Calu3 (cell line): ENCODE measurements around the gene CD3G. TPM values are rescaled to one million over a fixed set of nuclear protein-coding genes. Genes with fewer than 3 reads are reported as not detected.

Source experiments
- Bru-seq: library from RNA; stranded (reverse); fragments of 400-500 nt; gene quantifications from one replicate; lab custom pipeline; 2021; lab: Mats Ljungman, UMichigan
- BruChase-seq, 2 experiments: library from RNA; stranded (reverse); fragments of 400-500 nt; gene quantifications; one replicate each; lab custom pipeline; 2021; lab: Mats Ljungman, UMichigan
- BruUV-seq: library from RNA; stranded (reverse); fragments of 400-500 nt; replicated peaks from 2 replicates; lab custom pipeline; 2021; lab: Mats Ljungman, UMichigan
- CTCF ChIA-PET: fragments of 300-600 bp; sonication (Branson Sonifier 250); formaldehyde crosslinking; loops from one replicate; lab custom pipeline; 2022; ENCODE audit warnings: antibody characterized with exemption; lab: Charles Lee
- DNase-seq: peaks from one replicate; pipeline ENCODE4 v3.0.0; 2022
- H3K27ac Mint-ChIP-seq: one replicate; pipeline ENCODE4 v1.8.0; 2022; ENCODE audit warnings: mixed read lengths; ENCODE audit not compliant: unreplicated experiment
- H3K27me3 Mint-ChIP-seq: one replicate; pipeline ENCODE4 v1.8.0; 2022; ENCODE audit warnings: mixed read lengths; ENCODE audit not compliant: unreplicated experiment
- H3K36me3 Mint-ChIP-seq: one replicate; pipeline ENCODE4 v1.8.0; 2022; ENCODE audit warnings: mild to moderate bottlenecking, moderate library complexity, mixed read lengths; ENCODE audit not compliant: insufficient read depth, unreplicated experiment
- H3K4me1 Mint-ChIP-seq: one replicate; pipeline ENCODE4 v1.8.0; 2022; ENCODE audit warnings: mild to moderate bottlenecking, low read depth, mixed read lengths; ENCODE audit not compliant: unreplicated experiment
- H3K4me3 Mint-ChIP-seq: one replicate; pipeline ENCODE4 v1.8.0; 2022; ENCODE audit warnings: mild to moderate bottlenecking, low read depth, moderate library complexity, mixed read lengths; ENCODE audit not compliant: unreplicated experiment
- H3K9me3 Mint-ChIP-seq: one replicate; pipeline ENCODE4 v1.8.0; 2022; ENCODE audit warnings: low read depth, mixed read lengths; ENCODE audit not compliant: unreplicated experiment
- CTCF ChIP-seq: fragments of 200-600 bp; IDR thresholded peaks from one replicate; pipeline ENCODE4 v1.8.0; 2022; ENCODE audit warnings: antibody characterized with exemption; ENCODE audit not compliant: unreplicated experiment
- intact Hi-C: fragments of 100-400 bp; cut with micrococcal nuclease; formaldehyde crosslinking; loops from one replicate; pipeline ENCODE4 v1.10.0; 2022; ENCODE audit not compliant: unreplicated experiment
- long read RNA-seq: library from polyadenylated mRNA; stranded (forward); transcript quantifications from one replicate; pipeline ENCODE4 v2.0.0, GENCODE V29; 2022
- total RNA-seq: library from RNA; stranded (reverse); gene quantifications from 2 replicates; pipeline ENCODE4 v1.2.3, GENCODE V29; 2022

The CD3G gene
- not detected in 2 replicates for total RNA-seq
- Bru-seq, nascent RNA: not detected
- not detected for BruChase-seq, experiment 1, labeled RNA remaining after a 6-hour chase
- not detected for BruChase-seq, experiment 2, labeled RNA remaining after a 2-hour chase
- long read RNA-seq: 0 reads

GRCh38 chr11:118343981-118344515, at the start of gene CD3G:
TSS of gene CD3G (plus strand) at chr11:118344344. CDS start at chr11:118344424, 80 bp downstream.
- Mint-ChIP-seq H3K4me1 (peaks cover 5% of the 10 kb centered on the region), H3K36me3 (no peaks in the 10 kb centered on the region), H3K27me3 (peaks cover 73% of the 10 kb centered on the region), H3K27ac (no peak within 1 kb of the TSS), H3K9me3 (peaks cover 3% of the 10 kb centered on the region), H3K4me3 (no peak within 1 kb of the TSS)
- BruUV-seq: no TSS peak
- intact Hi-C loops: no loop called here
- no peak for DNase-seq
- no peak for TF ChIP-seq CTCF
- CTCF ChIA-PET: no interaction called here

GRCh38 chr11:118295199-118295598, 48.9 kb upstream of the CD3G start:
- Mint-ChIP-seq H3K27me3 (peaks cover 6% of the 10 kb centered on the region), H3K9me3 (no peaks in the 10 kb centered on the region), H3K36me3 (no peaks in the 10 kb centered on the region), H3K4me1 (peaks cover 31% of the 10 kb centered on the region), H3K27ac (no peak overlapping the region), H3K4me3 (no peak overlapping the region)
- intact Hi-C loops: loop anchor here (5.0 to 10.0 kb wide), 2 partner anchors 190 to 272 kb away; partner anchors contain the start of gene IFT46
- BruUV-seq: no TSS peak
- TF ChIP-seq CTCF: no peak
- CTCF ChIA-PET: interaction anchor here (0.7 to 1.4 kb wide), 12 partner anchors 13 to 193 kb away, joined by 3 to 8 read pairs (median 4); partner anchors contain the start of gene MPZL2
- no peak for DNase-seq

- Mint-ChIP-seq H3K4me1 (peaks cover 24% of the 10 kb centered on the region), H3K4me3 (no peak overlapping the region), H3K36me3 (no peaks in the 10 kb centered on the region), H3K9me3 (no peaks in the 10 kb centered on the region), H3K27ac (no peak overlapping the region), H3K27me3 (peaks cover 13% of the 10 kb centered on the region)
- peak; percentile 38 for DNase-seq
- TF ChIP-seq CTCF: no peak
- BruUV-seq: no TSS peak
- CTCF ChIA-PET: interaction anchor here (0.7 to 1.4 kb wide), 12 partner anchors 13 to 192 kb away, joined by 3 to 8 read pairs (median 4); partner anchors contain the start of gene MPZL2
- intact Hi-C loops: loop anchor here (1.0 to 10.0 kb wide), 3 partner anchors 57 to 271 kb away; partner anchors contain the start of gene IFT46
These were observed 48.2 kb upstream of the CD3G start for GRCh38 chr11:118295815-118296454.

GRCh38 chr11:118301600-118302195, 42.4 kb upstream of the CD3G start:
- Mint-ChIP-seq H3K9me3 (no peaks in the 10 kb centered on the region), H3K4me1 (no peaks in the 10 kb centered on the region), H3K36me3 (no peaks in the 10 kb centered on the region), H3K4me3 (no peak overlapping the region), H3K27ac (no peak overlapping the region), H3K27me3 (peaks cover 44% of the 10 kb centered on the region)
- DNase-seq: no peak
- CTCF ChIA-PET: interaction anchor here (0.6 kb wide), 1 partner anchor 590 kb away, joined by 7 read pairs; no protein-coding TSS in a partner anchor
- intact Hi-C loops: no loop called here
- no peak for TF ChIP-seq CTCF
- BruUV-seq: no TSS peak
